SU-DHL-6 (cell line): ENCODE results near the gene KIF1A.

Experiments used
- H2AFZ ChIP-seq: fragments of 200-600 bp; sonication (generic); 2 replicates; pipeline ENCODE4 v1.6.1; 2014; ENCODE audit warnings: low read depth, mild to moderate bottlenecking, moderate library complexity, mixed read lengths, antibody characterized with exemption, low read length; ENCODE audit not compliant: severe bottlenecking
- H3F3A ChIP-seq: fragments of 200-600 bp; shearing (Covaris generic); 2 replicates; pipeline ENCODE4 v1.6.0; 2016; ENCODE audit warnings: antibody characterized with exemption, mild to moderate bottlenecking; ENCODE audit not compliant: insufficient read depth
- H3K27ac ChIP-seq: fragments of 200-600 bp; sonication (generic); 2 replicates; pipeline ENCODE4 v1.5.1; 2016; ENCODE audit warnings: low read depth, mild to moderate bottlenecking, low read length, moderate library complexity, mixed read lengths
- H3K27me3 ChIP-seq: fragments of 200-600 bp; sonication (generic), shearing (Covaris generic); 2 replicates; pipeline ENCODE4 v1.6.0; 2014; ENCODE audit warnings: mild to moderate bottlenecking, low read length
- H3K36me3 ChIP-seq: fragments of 200-600 bp; sonication (generic); 2 replicates; pipeline ENCODE4 v1.6.1; 2014; ENCODE audit warnings: mild to moderate bottlenecking, low read length, mixed read lengths
- H3K4me2 ChIP-seq: fragments of 300-600, 200-600 bp; shearing (Covaris generic), sonication (generic); 2 replicates; pipeline ENCODE4 v1.6.0; 2014; ENCODE audit warnings: low read length, low read depth, mild to moderate bottlenecking; ENCODE audit not compliant: poor library complexity, severe bottlenecking
- H3K4me3 ChIP-seq: fragments of 200-600 bp; sonication (generic); 2 replicates; pipeline ENCODE4 v1.5.1; 2014; ENCODE audit warnings: antibody characterized with exemption, low read length, mild to moderate bottlenecking, mixed read lengths; ENCODE audit not compliant: insufficient read depth, poor library complexity, severe bottlenecking
- H3K79me2 ChIP-seq: fragments of 200-600 bp; sonication (generic); 2 replicates; pipeline ENCODE4 v1.6.1; 2014; ENCODE audit warnings: mild to moderate bottlenecking, low read length, moderate library complexity; ENCODE audit not compliant: insufficient read depth
- H3K9ac ChIP-seq: fragments of 200-600 bp; sonication (generic); 2 replicates; pipeline ENCODE4 v1.7.0; 2014; ENCODE audit warnings: mild to moderate bottlenecking, low read length
- H3K9me2 ChIP-seq: fragments of 200-600 bp; sonication (generic); replicated peaks from 2 replicates; pipeline ENCODE4 v1.6.1; 2014; ENCODE audit warnings: low read length; ENCODE audit not compliant: insufficient read depth
- H3K9me3 ChIP-seq: fragments of 200-600 bp; sonication (generic); 2 replicates; pipeline ENCODE4 v1.6.1; 2014; ENCODE audit warnings: low read length, mixed read lengths; ENCODE audit not compliant: insufficient read depth
- H4K20me1 ChIP-seq: fragments of 200-600 bp; sonication (generic); 2 replicates; pipeline ENCODE4 v1.6.1; 2014; ENCODE audit warnings: low read depth, mild to moderate bottlenecking, antibody characterized with exemption, low read length, moderate library complexity, mixed read lengths
- CTCF ChIP-seq: fragments of 200-600 bp; sonication (generic); IDR thresholded peaks from one replicate; pipeline ENCODE4 v1.5.1; 2017; ENCODE audit warnings: antibody characterized with exemption, mild to moderate bottlenecking, low read length, moderate library complexity; ENCODE audit not compliant: insufficient read depth, poor library complexity, severe bottlenecking
- EZH2phosphoT487 ChIP-seq: fragments of 200-600 bp; sonication (generic), shearing (Covaris generic); conservative IDR thresholded peaks from 2 replicates; pipeline ENCODE4 v1.6.1; 2018; ENCODE audit warnings: mild to moderate bottlenecking, antibody characterized with exemption, low read length, moderate library complexity, mixed read lengths

KIF1A gene

GRCh38 chr2:240739797-240740196 lies 80.2 kb downstream of the KIF1A start:
- Histone ChIP-seq H3K36me3 (no peaks in the 10 kb centered on the region), H3K9me2 (no peaks in the 10 kb centered on the region), H2AFZ (no peak overlapping the region), H3K4me3 (no peak overlapping the region), H3K4me2 (no peak overlapping the region), H3K79me2 (no peaks in the 10 kb centered on the region), H3F3A (no peaks in the 10 kb centered on the region), H3K27ac (no peak overlapping the region), H3K9ac (no peak overlapping the region), H3K27me3 (no peaks in the 10 kb centered on the region; the same call in 1 of the 2 replicates), H4K20me1 (no peaks in the 10 kb centered on the region), H3K9me3 (no peaks in the 10 kb centered on the region)
- no peak for TF ChIP-seq EZH2phosphoT487
- no peak for TF ChIP-seq CTCF

GRCh38 chr2:240737958-240738357 lies 82.1 kb downstream of the KIF1A start:
- no peaks in the 10 kb centered on the region for H4K20me1 ChIP-seq
- no peaks in the 10 kb centered on the region for H3K9me3 ChIP-seq
- no peak overlapping the region for H3K9ac ChIP-seq
- no peak overlapping the region for H3K27ac ChIP-seq
- H3K27me3 ChIP-seq, result no peaks in the 10 kb centered on the region; the same call in 1 of the 2 replicates
- no peaks in the 10 kb centered on the region for H3F3A ChIP-seq
- no peaks in the 10 kb centered on the region for H3K79me2 ChIP-seq
- TF ChIP-seq EZH2phosphoT487 (no peak), CTCF (no peak)
- H3K9me2 ChIP-seq, result no peaks in the 10 kb centered on the region
- no peak overlapping the region for H3K4me3 ChIP-seq
- no peaks in the 10 kb centered on the region for H3K36me3 ChIP-seq
- H2AFZ ChIP-seq, result no peak overlapping the region
- H3K4me2 ChIP-seq, result no peak overlapping the region

GRCh38 chr2:240737512-240737911 lies 82.5 kb downstream of the KIF1A start:
- Histone ChIP-seq H3K4me3 (no peak overlapping the region), H3K79me2 (no peaks in the 10 kb centered on the region), H3F3A (no peaks in the 10 kb centered on the region), H3K9me3 (no peaks in the 10 kb centered on the region), H3K27ac (no peak overlapping the region), H3K27me3 (no peaks in the 10 kb centered on the region; the same call in 1 of the 2 replicates), H4K20me1 (no peaks in the 10 kb centered on the region), H2AFZ (no peak overlapping the region), H3K4me2 (no peak overlapping the region), H3K36me3 (no peaks in the 10 kb centered on the region), H3K9me2 (no peaks in the 10 kb centered on the region), H3K9ac (no peak overlapping the region)
- TF ChIP-seq CTCF (no peak), EZH2phosphoT487 (no peak)
